Common myeloid progenitor, CD34-positive (primary cell): ENCODE measurements around the gene ITPRIP.

ENCODE experiments used
- CTCF ChIA-PET: fragments of 350-600 bp; sonication (Branson Sonifier 250); formaldehyde crosslinking; loops from one replicate; lab custom pipeline; 2021; ENCODE audit warnings: antibody characterized with exemption; lab: Charles Lee
- POLR2A ChIA-PET: fragments of 350-600 bp; sonication (Branson Sonifier 250); formaldehyde crosslinking; loops from one replicate; lab custom pipeline; 2021; ENCODE audit warnings: antibody characterized with exemption; lab: Charles Lee
- DNase-seq, 3 donors: peaks; one replicate each; pipeline versions ENCODE4 v3.0.0 to v3.0.0-alpha.2; 2013
- H3K27ac ChIP-seq, 2 experiments: 1 replicate in 1 of 2; 2 replicates in 1 of 2; pipeline ENCODE4 v1.7.0; 2013; ENCODE audit warnings: inconsistent platforms in 2 of 2, low read length in 2 of 2, mild to moderate bottlenecking in 2 of 2, low read depth in 1 of 2, moderate library complexity in 1 of 2; ENCODE audit not compliant: severe bottlenecking in 2 of 2, insufficient read depth in 1 of 2, poor library complexity in 1 of 2
- H3K27me3 ChIP-seq, 5 experiments: replicated peaks in 2 of 5; 1 replicate in 3 of 5; 2 replicates in 2 of 5; pipeline versions ENCODE4 v1.6.1 to v1.7.0; 2013; ENCODE audit warnings: low read length in 4 of 5, mild to moderate bottlenecking in 2 of 5, moderate library complexity in 2 of 5, inconsistent platforms in 1 of 5; ENCODE audit not compliant: insufficient read depth in 5 of 5, control insufficient read depth in 4 of 5
- H3K36me3 ChIP-seq, 4 experiments: 1 replicate in 2 of 4; 2 replicates in 2 of 4; pipeline versions ENCODE4 v1.6.1 to v1.7.0; 2013; ENCODE audit warnings: low read length in 3 of 4, control low read depth in 1 of 4, mild to moderate bottlenecking in 1 of 4; ENCODE audit not compliant: control insufficient read depth in 4 of 4, insufficient read depth in 4 of 4
- H3K4me1 ChIP-seq, 4 experiments: 1 replicate in 3 of 4; 2 replicates in 1 of 4; pipeline versions ENCODE4 v1.6.1 to v1.7.1; 2013; ENCODE audit warnings: low read length in 3 of 4, mild to moderate bottlenecking in 3 of 4, control low read depth in 1 of 4, inconsistent platforms in 1 of 4, moderate library complexity in 1 of 4; ENCODE audit not compliant: control insufficient read depth in 4 of 4, insufficient read depth in 4 of 4; ENCODE audit errors: control extremely low read depth in 1 of 4
- H3K4me3 ChIP-seq, 7 experiments: 1 replicate in 4 of 7; 2 replicates in 3 of 7; pipeline versions ENCODE4 v1.5.1 to v1.7.0; 2013; ENCODE audit warnings: mild to moderate bottlenecking in 7 of 7, low read length in 6 of 7, moderate library complexity in 6 of 7, inconsistent platforms in 2 of 7, low read depth in 2 of 7, control low read depth in 1 of 7; ENCODE audit not compliant: insufficient read depth in 4 of 7, control insufficient read depth in 1 of 7; ENCODE audit errors: extremely low read depth in 1 of 7
- H3K9me3 ChIP-seq, 5 experiments: 1 replicate in 4 of 5; 2 replicates in 1 of 5; pipeline versions ENCODE4 v1.6.1 to v1.7.1; 2013; ENCODE audit warnings: low read length in 4 of 5, mild to moderate bottlenecking in 2 of 5, inconsistent platforms in 1 of 5, low read depth in 1 of 5, moderate library complexity in 1 of 5; ENCODE audit not compliant: control insufficient read depth in 4 of 5, insufficient read depth in 2 of 5; ENCODE audit errors: control extremely low read depth in 1 of 5
- WGBS: methylation state at CpG from one replicate; pipeline ENCODE4 v1.1.5; 2013; ENCODE audit not compliant: insufficient coverage; 5-methylcytosine and 5-hydroxymethylcytosine counted together

The ITPRIP gene

DNA sequence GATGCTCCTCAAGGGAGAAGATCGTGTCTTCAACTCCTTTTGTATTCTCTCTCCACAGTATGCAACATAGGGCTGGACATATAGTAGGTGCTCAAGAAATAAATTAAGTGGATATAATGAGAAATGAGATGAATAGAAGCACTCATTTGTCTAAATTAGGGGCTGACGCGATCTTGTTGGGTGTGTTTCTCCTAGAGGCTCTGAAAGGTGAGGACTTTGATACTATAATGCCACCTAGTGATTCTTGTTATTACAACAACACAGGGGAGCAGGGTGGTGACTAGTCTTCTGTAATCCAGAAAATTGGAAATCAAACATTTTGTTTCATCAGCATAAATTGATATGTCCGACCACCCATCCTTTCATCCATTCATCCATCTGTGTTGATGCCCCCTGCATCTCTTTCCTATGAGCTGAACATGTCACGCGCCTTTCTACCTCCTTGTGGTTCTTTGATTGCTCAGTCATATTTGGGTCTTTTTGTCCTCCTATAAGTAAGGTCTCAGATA, 11.9 kb upstream of the ITPRIP start:
- peak overlapping the region in 3 of 7 experiments; percentile 38 to 63 (median 62) for H3K4me3 ChIP-seq
- ChIA-PET POLR2A (interaction anchor here (0.7 kb wide), 1 partner anchor 12 kb away, joined by 3 read pairs; the partner anchor contains the start of gene ITPRIP), CTCF (interaction anchor here (0.6 to 12.5 kb wide), 17 partner anchors 9 to 134 kb away, joined by 3 to 191 read pairs (median 14); partner anchors contain the start of gene ITPRIP)
- H3K4me1 ChIP-seq = peaks cover 34 to 50% (median 44%) of the 10 kb centered on the region in 4 experiments
- H3K36me3 ChIP-seq = no peaks in the 10 kb centered on the region
- peak overlapping the region in 1 of 2 experiments; percentile 31 for H3K27ac ChIP-seq
- no peaks in the 10 kb centered on the region for H3K9me3 ChIP-seq
- DNase-seq = peak; percentile 70 to 85 (median 84)
- 41% methylated on average over 4 of the region's 6 CpGs for WGBS
- peaks cover 0 to 7% (median 0%) of the 10 kb centered on the region in 5 experiments for H3K27me3 ChIP-seq

DNA sequence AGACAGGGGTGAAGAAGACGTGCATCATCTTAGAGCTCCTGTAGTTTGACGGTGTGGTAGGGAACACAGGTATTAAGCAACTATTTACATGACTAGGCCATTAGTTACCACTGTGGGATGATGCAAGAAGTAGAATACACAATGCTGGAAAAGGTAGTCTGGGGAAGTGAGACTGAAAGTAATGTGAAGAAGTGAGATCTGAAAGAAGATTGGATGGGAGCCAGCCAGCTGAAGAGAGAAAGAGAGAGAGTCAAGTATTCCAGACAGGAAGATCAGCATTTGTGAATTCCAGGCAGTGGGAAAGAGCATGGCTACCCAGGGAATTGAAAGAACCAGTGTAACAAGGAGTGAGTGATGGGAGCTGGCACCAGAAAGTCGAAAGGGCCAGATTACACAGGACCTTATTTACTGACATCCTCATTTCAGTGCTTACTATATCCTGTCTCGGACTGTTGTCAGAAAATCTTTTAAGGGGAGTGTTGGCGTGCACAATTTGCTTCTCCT, 11.4 kb upstream of the ITPRIP start:
- CTCF ChIA-PET = interaction anchor here (0.6 to 12.5 kb wide), 14 partner anchors 8 to 134 kb away, joined by 3 to 191 read pairs (median 20); partner anchors contain the start of gene ITPRIP

DNA sequence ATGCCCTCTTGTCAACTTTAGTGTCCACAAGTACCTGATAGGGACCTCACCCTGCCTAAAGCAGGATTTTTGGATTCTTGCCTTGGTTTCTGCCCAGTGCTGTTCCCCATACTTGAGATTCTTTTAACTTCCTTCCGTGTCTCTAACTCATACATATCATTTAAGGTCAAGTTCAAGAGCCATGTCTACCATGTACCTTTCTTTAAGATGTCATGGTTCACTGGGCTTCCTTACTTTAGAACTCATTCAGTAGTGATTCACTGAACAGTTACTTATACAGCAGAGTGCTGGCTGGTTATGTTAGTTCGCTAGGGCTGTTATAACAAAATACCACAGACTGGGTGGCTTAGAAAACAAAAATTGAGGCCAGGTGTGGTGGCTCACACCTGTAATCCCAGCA, 10.3 kb upstream of the ITPRIP start:
- no peak overlapping the region for H3K4me3 ChIP-seq
- 100% methylated on average over 1 of the region's 2 CpGs for WGBS
- no peaks in the 10 kb centered on the region for H3K36me3 ChIP-seq
- peaks cover 31 to 43% (median 38%) of the 10 kb centered on the region in 4 experiments for H3K4me1 ChIP-seq
- no peak for DNase-seq
- no peaks in the 10 kb centered on the region for H3K27me3 ChIP-seq
- no peaks in the 10 kb centered on the region for H3K9me3 ChIP-seq
- ChIA-PET POLR2A (no interaction called here), CTCF (interaction anchor here (3.6 to 12.5 kb wide), 7 partner anchors 12 to 71 kb away, joined by 21 to 191 read pairs (median 68); partner anchors contain the start of gene ITPRIP)
- H3K27ac ChIP-seq = no peak overlapping the region

More for the DNA sequence above, 11.4 kb upstream of the ITPRIP start:
- Histone ChIP-seq H3K4me1 (peaks cover 34 to 50% (median 44%) of the 10 kb centered on the region in 4 experiments), H3K27ac (peak overlapping the region in 1 of 2 experiments; percentile 31), H3K9me3 (no peaks in the 10 kb centered on the region), H3K4me3 (peak overlapping the region in 3 of 7 experiments; percentile 38 to 63 (median 62)), H3K27me3 (peaks cover 0 to 4% (median 0%) of the 10 kb centered on the region in 5 experiments), H3K36me3 (no peaks in the 10 kb centered on the region)
- POLR2A ChIA-PET = interaction anchor here (0.7 kb wide), 1 partner anchor 12 kb away, joined by 3 read pairs; the partner anchor contains the start of gene ITPRIP
- 54% methylated on average over 4 of the region's 5 CpGs for WGBS
- peak in 2 of 3 donors; percentile 74 to 78 for DNase-seq

DNA sequence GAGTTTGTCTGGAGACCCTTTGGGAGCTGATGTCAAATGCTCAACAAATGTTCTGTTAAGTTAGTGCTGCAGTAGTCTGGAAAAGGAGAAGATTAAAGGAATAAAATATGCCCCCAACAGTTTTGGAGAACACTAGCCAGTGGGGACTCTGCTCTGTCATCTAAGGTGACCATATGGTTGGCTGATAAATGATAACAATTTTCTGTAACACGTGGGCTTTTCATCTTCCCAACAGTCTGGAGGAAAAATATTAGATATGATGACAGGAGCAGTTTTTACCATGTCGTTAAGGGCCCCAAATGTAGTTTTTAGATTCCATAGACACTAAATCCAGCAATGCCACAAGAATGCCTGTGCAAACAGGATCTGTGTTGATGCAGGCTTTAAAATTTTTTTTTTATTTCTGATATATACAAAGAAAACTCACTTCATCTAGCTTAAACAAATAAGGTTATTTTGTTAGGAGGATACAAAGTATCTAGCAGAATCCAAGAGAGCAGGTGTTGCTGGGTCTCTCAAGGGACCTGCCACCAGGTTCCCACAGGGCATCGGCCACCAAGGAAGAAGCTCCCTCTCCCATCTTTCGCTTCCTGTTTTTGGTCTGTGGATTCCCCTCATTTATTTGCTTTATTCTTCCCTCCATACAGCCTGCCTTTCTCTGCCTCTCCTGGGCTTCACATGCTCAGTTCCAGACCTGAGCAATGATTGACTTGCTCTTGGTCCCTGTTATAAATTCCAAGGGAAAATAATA, 9.2 kb upstream of the ITPRIP start:
- Histone ChIP-seq H3K4me3 (no peak overlapping the region), H3K27ac (no peak overlapping the region), H3K36me3 (no peaks in the 10 kb centered on the region), H3K27me3 (no peaks in the 10 kb centered on the region), H3K4me1 (peaks cover 24 to 32% (median 29%) of the 10 kb centered on the region in 4 experiments), H3K9me3 (no peaks in the 10 kb centered on the region)
- DNase-seq = no peak
- CTCF ChIA-PET = interaction anchor here (0.6 to 12.5 kb wide), 9 partner anchors 11 to 70 kb away, joined by 3 to 191 read pairs (median 45); partner anchors contain the start of gene ITPRIP
- 60% methylated on average over 1 of the region's 4 CpGs for WGBS
- POLR2A ChIA-PET = no interaction called here

DNA sequence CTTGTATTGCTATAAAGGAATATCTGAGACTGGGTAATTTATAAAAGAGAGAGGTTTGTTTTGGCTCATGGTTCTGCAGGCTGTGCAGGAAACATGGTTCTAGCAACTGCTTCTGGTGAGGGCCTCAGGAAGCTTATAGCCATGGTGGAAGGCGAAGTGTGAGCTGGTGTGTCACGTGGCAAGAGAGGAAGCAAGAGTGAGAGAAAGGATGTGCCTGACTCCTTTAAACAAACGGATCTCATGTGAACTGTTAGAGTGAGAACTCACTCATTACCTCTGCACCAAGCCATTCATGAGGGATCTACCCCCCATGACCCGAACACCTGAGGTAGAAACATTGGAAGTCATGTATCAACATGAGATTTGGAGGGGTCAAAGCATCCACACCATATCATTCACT, 7.7 kb upstream of the ITPRIP start:
- H3K27ac ChIP-seq = no peak overlapping the region

GRCh38 chr10:104345515-104345914, 7.2 kb upstream of the ITPRIP start:
- ChIA-PET CTCF (interaction anchor here (0.8 to 12.5 kb wide), 5 partner anchors 9 to 55 kb away, joined by 3 to 191 read pairs (median 68); partner anchors contain the start of gene ITPRIP), POLR2A (no interaction called here)
- H3K9me3 ChIP-seq = no peaks in the 10 kb centered on the region
- H3K36me3 ChIP-seq = no peaks in the 10 kb centered on the region
- H3K4me1 ChIP-seq = peaks cover 10 to 17% (median 14%) of the 10 kb centered on the region in 4 experiments
- H3K27ac ChIP-seq = no peak overlapping the region
- H3K27me3 ChIP-seq = no peaks in the 10 kb centered on the region
- no peak overlapping the region for H3K4me3 ChIP-seq
- DNase-seq = no peak

More for the DNA sequence above, 7.7 kb upstream of the ITPRIP start:
- ChIA-PET CTCF (interaction anchor here (0.8 to 12.5 kb wide), 5 partner anchors 9 to 56 kb away, joined by 3 to 191 read pairs (median 68); partner anchors contain the start of gene ITPRIP), POLR2A (no interaction called here)
- Histone ChIP-seq H3K4me1 (peaks cover 11 to 17% (median 16%) of the 10 kb centered on the region in 4 experiments), H3K9me3 (no peaks in the 10 kb centered on the region), H3K36me3 (no peaks in the 10 kb centered on the region), H3K4me3 (no peak overlapping the region), H3K27me3 (no peaks in the 10 kb centered on the region)
- DNase-seq = peak in 1 of 3 donors; percentile 39
- 33% methylated on average over 3 of the region's 4 CpGs for WGBS
